Nephron progenitor cell (in vitro differentiated cells): Measurements from ENCODE around the gene FNDC3B.
A peak's percentile ranks its signal among the peaks of the same experiment; 100 is the strongest.

ENCODE experiments used
- DNase-seq: peaks from one replicate; pipeline ENCODE4 v3.0.0; 2021
- H3K27ac Mint-ChIP-seq: 2 replicates; pipeline ENCODE4 v1.8.0; 2021; ENCODE audit warnings: mild to moderate bottlenecking, moderate library complexity, mixed read lengths
- H3K27me3 Mint-ChIP-seq: 2 replicates; pipeline ENCODE4 v1.8.0; 2021; ENCODE audit warnings: mild to moderate bottlenecking, low read depth, mixed read lengths; ENCODE audit not compliant: poor library complexity
- H3K36me3 Mint-ChIP-seq: 2 replicates; pipeline ENCODE4 v1.8.0; 2021; ENCODE audit warnings: low read depth, mixed read lengths
- H3K4me1 Mint-ChIP-seq: 2 replicates; pipeline ENCODE4 v1.8.0; 2021; ENCODE audit warnings: mixed read lengths
- H3K4me3 Mint-ChIP-seq: 2 replicates; pipeline ENCODE4 v1.8.0; 2021; ENCODE audit warnings: mild to moderate bottlenecking, moderate library complexity, mixed read lengths
- H3K9me3 Mint-ChIP-seq: 2 replicates; pipeline ENCODE4 v1.8.0; 2021; ENCODE audit warnings: mild to moderate bottlenecking, moderate library complexity, mixed read lengths
- CTCF ChIP-seq: fragments of 200-600 bp; sonication (generic); IDR thresholded peaks from 2 replicates; pipeline ENCODE4 v1.5.0; 2021; ENCODE audit warnings: antibody characterized with exemption

FNDC3B gene

DNA sequence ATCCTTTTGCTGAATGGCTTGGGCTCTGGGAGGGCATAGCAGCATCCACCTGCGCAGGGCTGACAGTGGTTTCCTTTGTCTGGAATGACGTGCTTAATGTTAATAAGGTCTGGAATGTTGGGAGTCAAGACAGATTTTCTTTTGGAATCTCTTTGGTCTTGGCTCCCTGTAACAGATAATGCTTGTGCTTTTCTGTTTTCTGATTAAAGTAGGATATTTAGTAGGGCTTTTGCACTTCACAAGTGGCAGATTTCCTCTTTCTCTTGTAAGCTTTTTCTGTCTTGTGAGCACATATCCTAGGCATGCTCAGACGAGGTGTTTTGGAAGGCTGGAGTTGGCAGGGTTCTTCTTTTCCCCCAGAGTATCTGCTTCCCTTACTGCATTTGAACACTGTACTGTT, 219.2 kb downstream of the FNDC3B start:
- Mint-ChIP-seq H3K4me3 (no peak overlapping the region), H3K27me3 (peaks cover 4% of the 10 kb centered on the region), H3K27ac (peak overlapping the region; percentile 8), H3K9me3 (no peaks in the 10 kb centered on the region), H3K4me1 (peaks cover 5% of the 10 kb centered on the region), H3K36me3 (peaks cover 52% of the 10 kb centered on the region)
- no peak for DNase-seq
- no peak for TF ChIP-seq CTCF

GRCh38 chr3:172259111-172259541, 219.7 kb downstream of the FNDC3B start:
- H3K27me3 Mint-ChIP-seq, result peaks cover 4% of the 10 kb centered on the region
- DNase-seq, result no peak
- H3K9me3 Mint-ChIP-seq, result no peaks in the 10 kb centered on the region
- H3K36me3 Mint-ChIP-seq, result peaks cover 55% of the 10 kb centered on the region
- no peak overlapping the region for H3K27ac Mint-ChIP-seq
- H3K4me1 Mint-ChIP-seq, result peaks cover 5% of the 10 kb centered on the region
- no peak for TF ChIP-seq CTCF
- no peak overlapping the region for H3K4me3 Mint-ChIP-seq

DNA sequence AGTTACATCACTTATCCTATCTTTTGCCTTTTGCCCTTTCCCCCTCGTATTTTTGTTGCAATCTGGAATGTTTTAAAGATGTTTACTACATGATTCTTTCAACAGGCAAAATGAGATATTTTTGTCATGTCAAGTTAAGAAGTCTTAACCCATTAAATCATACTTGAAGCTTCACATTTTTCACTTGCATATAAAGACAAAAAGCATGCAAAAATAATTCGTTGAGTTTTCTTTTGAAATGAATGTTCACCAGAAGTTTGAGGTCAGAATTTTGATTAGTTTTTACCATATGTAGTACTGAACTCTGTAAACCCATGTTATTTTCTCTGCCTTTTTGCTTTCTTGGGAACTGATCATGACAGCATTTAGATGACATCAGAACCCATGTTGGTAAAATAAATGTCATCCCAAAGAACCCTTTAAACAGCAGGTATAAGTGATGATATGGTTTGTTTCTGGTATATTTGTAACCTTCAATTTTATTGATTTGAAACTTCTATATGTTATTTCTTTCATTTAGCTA, 220.4 kb downstream of the FNDC3B start:
- Mint-ChIP-seq H3K9me3 (no peaks in the 10 kb centered on the region), H3K27me3 (peaks cover 4% of the 10 kb centered on the region), H3K27ac (no peak overlapping the region), H3K4me1 (peaks cover 5% of the 10 kb centered on the region), H3K4me3 (no peak overlapping the region), H3K36me3 (peaks cover 55% of the 10 kb centered on the region)
- DNase-seq, result no peak
- no peak for TF ChIP-seq CTCF

DNA sequence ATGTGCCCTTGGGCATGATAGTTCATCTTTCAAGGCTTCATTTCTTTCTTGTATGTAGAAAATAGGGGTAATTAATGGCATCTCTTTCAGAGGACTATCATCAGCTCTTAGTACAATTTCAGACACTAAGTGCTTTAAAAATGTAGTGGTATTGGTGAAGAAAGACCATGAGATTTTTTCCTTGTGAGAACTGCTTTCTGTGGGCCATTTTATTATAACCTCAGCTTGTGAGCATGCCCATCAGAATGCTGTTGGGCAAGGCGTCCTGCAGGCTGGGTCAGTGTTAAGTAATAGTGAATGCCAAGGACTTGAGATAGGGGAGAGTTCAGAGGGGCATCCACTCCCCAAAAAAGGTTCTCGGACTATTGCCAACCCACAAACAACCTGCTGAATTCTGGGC, 221.0 kb downstream of the FNDC3B start:
- DNase-seq, result no peak
- no peaks in the 10 kb centered on the region for H3K9me3 Mint-ChIP-seq
- peaks cover 4% of the 10 kb centered on the region for H3K27me3 Mint-ChIP-seq
- TF ChIP-seq CTCF, result no peak
- peaks cover 57% of the 10 kb centered on the region for H3K36me3 Mint-ChIP-seq
- peaks cover 5% of the 10 kb centered on the region for H3K4me1 Mint-ChIP-seq
- no peak overlapping the region for H3K4me3 Mint-ChIP-seq
- no peak overlapping the region for H3K27ac Mint-ChIP-seq

DNA sequence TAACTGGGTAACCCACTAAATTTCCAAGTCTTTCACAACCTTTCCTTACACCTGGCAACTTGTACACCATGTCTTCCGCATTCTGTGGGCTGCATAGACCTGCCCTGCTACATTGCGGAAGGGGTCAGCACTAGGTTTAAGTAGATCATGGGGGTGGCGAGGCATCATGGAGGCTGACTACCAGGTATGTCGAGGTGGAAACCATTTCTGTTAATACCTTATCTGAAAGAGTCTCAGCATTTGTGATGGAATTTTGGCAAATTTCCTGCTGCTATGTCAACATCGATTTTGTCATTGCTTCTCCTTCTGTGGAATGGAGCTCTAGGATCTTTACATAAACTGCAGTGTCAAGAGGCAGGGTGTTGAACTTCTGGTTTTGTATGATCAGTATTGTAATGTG, 221.7 kb downstream of the FNDC3B start:
- H3K4me1 Mint-ChIP-seq, result peaks cover 5% of the 10 kb centered on the region
- TF ChIP-seq CTCF, result no peak
- peak overlapping the region; percentile 18 for H3K27ac Mint-ChIP-seq
- peaks cover 59% of the 10 kb centered on the region for H3K36me3 Mint-ChIP-seq
- peaks cover 4% of the 10 kb centered on the region for H3K27me3 Mint-ChIP-seq
- no peak overlapping the region for H3K4me3 Mint-ChIP-seq
- H3K9me3 Mint-ChIP-seq, result no peaks in the 10 kb centered on the region
- no peak for DNase-seq

GRCh38 chr3:172262991-172263608, 223.7 kb downstream of the FNDC3B start:
- H3K36me3 Mint-ChIP-seq, result peaks cover 62% of the 10 kb centered on the region
- H3K27ac Mint-ChIP-seq, result no peak overlapping the region
- H3K4me3 Mint-ChIP-seq, result no peak overlapping the region
- no peaks in the 10 kb centered on the region for H3K9me3 Mint-ChIP-seq
- no peak for TF ChIP-seq CTCF
- DNase-seq, result no peak
- peaks cover 5% of the 10 kb centered on the region for H3K4me1 Mint-ChIP-seq
- no peaks in the 10 kb centered on the region for H3K27me3 Mint-ChIP-seq
